ENCODE data around the gene SERPINA6. TPM values are rescaled to one million over a fixed set of nuclear protein-coding genes. Genes with fewer than 3 reads are reported as not detected.
"Not testable (repeated sequence)": the region's sequence is repeated elsewhere in the genome, so short reads cannot be mapped to it uniquely, and the experiment has no call there.

SERPINA6 gene
- total RNA-seq, 1 donor from 2014 or later, result not detected

- Histone ChIP-seq H3K27me3 (no peaks in the 10 kb centered on the region), H3K9me3 (no peaks in the 10 kb centered on the region), H3K27ac (no peak overlapping the region), H3K4me1 (no peaks in the 10 kb centered on the region), H3K36me3 (no peaks in the 10 kb centered on the region), H3K4me3 (no peak overlapping the region)
- TF ChIP-seq, protein P1, sequence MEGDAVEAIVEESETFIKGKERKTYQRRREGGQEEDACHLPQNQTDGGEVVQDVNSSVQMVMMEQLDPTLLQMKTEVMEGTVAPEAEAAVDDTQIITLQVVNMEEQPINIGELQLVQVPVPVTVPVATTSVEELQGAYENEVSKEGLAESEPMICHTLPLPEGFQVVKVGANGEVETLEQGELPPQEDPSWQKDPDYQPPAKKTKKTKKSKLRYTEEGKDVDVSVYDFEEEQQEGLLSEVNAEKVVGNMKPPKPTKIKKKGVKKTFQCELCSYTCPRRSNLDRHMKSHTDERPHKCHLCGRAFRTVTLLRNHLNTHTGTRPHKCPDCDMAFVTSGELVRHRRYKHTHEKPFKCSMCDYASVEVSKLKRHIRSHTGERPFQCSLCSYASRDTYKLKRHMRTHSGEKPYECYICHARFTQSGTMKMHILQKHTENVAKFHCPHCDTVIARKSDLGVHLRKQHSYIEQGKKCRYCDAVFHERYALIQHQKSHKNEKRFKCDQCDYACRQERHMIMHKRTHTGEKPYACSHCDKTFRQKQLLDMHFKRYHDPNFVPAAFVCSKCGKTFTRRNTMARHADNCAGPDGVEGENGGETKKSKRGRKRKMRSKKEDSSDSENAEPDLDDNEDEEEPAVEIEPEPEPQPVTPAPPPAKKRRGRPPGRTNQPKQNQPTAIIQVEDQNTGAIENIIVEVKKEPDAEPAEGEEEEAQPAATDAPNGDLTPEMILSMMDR (IDR thresholded peaks at IDR 0.05), result no peak
- ATAC-seq (no peak), DNase-seq (no peak)
- intact Hi-C loops (cut with DNase I), result no loop called here
Observed at GRCh38 chr14:94267352-94267751, 55.8 kb downstream of the SERPINA6 start.

GRCh38 chr14:94264195-94264594 lies 58.9 kb downstream of the SERPINA6 start:
- H3K4me3 ChIP-seq; H3K36me3 ChIP-seq; ATAC-seq; intact Hi-C loops (cut with DNase I); H3K9me3 ChIP-seq; DNase-seq; H3K27me3 ChIP-seq; H3K27ac ChIP-seq; H3K4me1 ChIP-seq: not testable (repeated sequence)

Other genes with a start within 250 kb of the SERPINA6 start
- gene DDX24, start 242.1 kb downstream of the SERPINA6 start, total RNA-seq, result 191 TPM
- gene IFI27L1, start 242.0 kb downstream of the SERPINA6 start, total RNA-seq, result 15.2 TPM
- 312 TPM for gene IFI27, start 212.6 kb downstream of the SERPINA6 start, total RNA-seq
- 32.4 TPM for gene IFI27L2, start 193.7 kb downstream of the SERPINA6 start, total RNA-seq
- 2.2 TPM for gene PPP4R4, start 149.0 kb downstream of the SERPINA6 start, total RNA-seq
- not detected for gene SERPINA10, start 30.1 kb downstream of the SERPINA6 start, total RNA-seq
- not detected for gene SERPINA2, start 43.4 kb upstream of the SERPINA6 start, total RNA-seq
- gene SERPINA1, start 65.3 kb upstream of the SERPINA6 start, total RNA-seq, result 1,017 TPM
- not detected for gene SERPINA11, start 129.5 kb upstream of the SERPINA6 start, total RNA-seq
- not detected for gene SERPINA9, start 152.9 kb upstream of the SERPINA6 start, total RNA-seq
- gene SERPINA12, start 186.1 kb upstream of the SERPINA6 start, total RNA-seq, result not detected
- gene SERPINA4, start 238.1 kb upstream of the SERPINA6 start, total RNA-seq, result not detected

All from upper lobe of right lung (tissue), 1 donor.